VCaP (cell line): ENCODE results near the gene CEACAM21.

Experiments
- H3K27ac ChIP-seq: fragments of 450-650 bp; 2 replicates; pipeline ENCODE4 v1.5.1; 2017
- CTCF ChIP-seq: fragments of 450-650 bp; conservative IDR thresholded peaks from 2 replicates; pipeline ENCODE4 v1.5.1; 2017; ENCODE audit warnings: mild to moderate bottlenecking, moderate library complexity

CEACAM21 gene

GRCh38 chr19:41563854-41564514 lies 12.0 kb upstream of the CEACAM21 start:
- TF ChIP-seq CTCF: no peak
- H3K27ac ChIP-seq: no peak overlapping the region

- H3K27ac ChIP-seq: no peak overlapping the region
- no peak for TF ChIP-seq CTCF
Measured at GRCh38 chr19:41564515-41565378, 11.2 kb upstream of the CEACAM21 start.

- no peak overlapping the region for H3K27ac ChIP-seq
- no peak for TF ChIP-seq CTCF
Measured at GRCh38 chr19:41565379-41565720, 10.6 kb upstream of the CEACAM21 start.

- H3K27ac ChIP-seq: no peak overlapping the region
- no peak for TF ChIP-seq CTCF
Measured at GRCh38 chr19:41566001-41566400, 10.0 kb upstream of the CEACAM21 start.

- no peak overlapping the region for H3K27ac ChIP-seq
- no peak for TF ChIP-seq CTCF
Measured at GRCh38 chr19:41569481-41570150, 6.3 kb upstream of the CEACAM21 start.

GRCh38 chr19:41570179-41570578 lies 5.8 kb upstream of the CEACAM21 start:
- H3K27ac ChIP-seq: no peak overlapping the region
- TF ChIP-seq CTCF: no peak

- no peak overlapping the region for H3K27ac ChIP-seq
Measured at GRCh38 chr19:41570639-41571112, 5.3 kb upstream of the CEACAM21 start.

More at GRCh38 chr19:41570639-41571112, 5.3 kb upstream of the CEACAM21 start:
- peak; percentile 97 for TF ChIP-seq CTCF
